NCI-H446 treated with DMSO at 0.1 percent for 48 hours (cell line): ENCODE measurements around the gene TMEM217.
"Not testable (repeated sequence)": the region's sequence is repeated elsewhere in the genome, so short reads cannot be mapped to it uniquely, and the experiment has no call there.

Source experiments
- DNase-seq: peaks from one replicate; lab custom pipeline; 2025; lab: John Stamatoyannopoulos, UW

The TMEM217 gene

GRCh38 chr6:37257634-37258404 lies at the start of gene TMEM217, which contains the start of gene TBC1D22B:
Gene TMEM217, minus strand, starts transcription at chr6:37258144. Its CDS starts 39,114 bp downstream, at chr6:37219030.
Gene TBC1D22B, plus strand, starts transcription at chr6:37257772. Its CDS starts 146 bp downstream, at chr6:37257918.
- peak; percentile 72 for DNase-seq

GRCh38 chr6:37307484-37307883 lies 49.5 kb upstream of the TMEM217 start:
- not testable (repeated sequence) for DNase-seq

GRCh38 chr6:37306624-37307222 lies 48.8 kb upstream of the TMEM217 start:
- DNase-seq: no peak

- no peak for DNase-seq
Measured at GRCh38 chr6:37305841-37306425, 48.0 kb upstream of the TMEM217 start.

- DNase-seq: no peak
Measured at GRCh38 chr6:37304766-37305165, 46.8 kb upstream of the TMEM217 start.

GRCh38 chr6:37303891-37304503 lies 46.1 kb upstream of the TMEM217 start:
- peak; percentile 9 for DNase-seq

GRCh38 chr6:37303091-37303660 lies 45.2 kb upstream of the TMEM217 start:
- DNase-seq: no peak

GRCh38 chr6:37302086-37302686 lies 44.2 kb upstream of the TMEM217 start:
- no peak for DNase-seq

- DNase-seq: no peak
Measured at GRCh38 chr6:37299990-37300389, 42.0 kb upstream of the TMEM217 start.

- no peak for DNase-seq
Measured at GRCh38 chr6:37298958-37299357, 41.0 kb upstream of the TMEM217 start.

GRCh38 chr6:37297637-37298036 lies 39.7 kb upstream of the TMEM217 start:
- not testable (repeated sequence) for DNase-seq

GRCh38 chr6:37293426-37293825 lies 35.5 kb upstream of the TMEM217 start:
- no peak for DNase-seq

- no peak for DNase-seq
Measured at GRCh38 chr6:37289931-37290330, 32.0 kb upstream of the TMEM217 start.

GRCh38 chr6:37288247-37288646 lies 30.3 kb upstream of the TMEM217 start:
- no peak for DNase-seq

GRCh38 chr6:37287519-37288157 lies 29.7 kb upstream of the TMEM217 start:
- DNase-seq: no peak

- no peak for DNase-seq
Measured at GRCh38 chr6:37285861-37286311, 27.9 kb upstream of the TMEM217 start.

GRCh38 chr6:37284781-37285180 lies 26.8 kb upstream of the TMEM217 start:
- no peak for DNase-seq

- DNase-seq: peak; percentile 50
Measured at GRCh38 chr6:37283671-37284151, 25.8 kb upstream of the TMEM217 start.

GRCh38 chr6:37283268-37283667 lies 25.3 kb upstream of the TMEM217 start:
- peak; percentile 50 for DNase-seq

GRCh38 chr6:37282371-37282770 lies 24.4 kb upstream of the TMEM217 start:
- no peak for DNase-seq
